A549 (cell line): ENCODE measurements around the gene PRELID3B. TPM values are rescaled to one million over a fixed set of nuclear protein-coding genes. Genes with fewer than 3 reads are reported as not detected.

Experiments used
- ATAC-seq, 2 experiments: fragments of 200-7000 bp in 1 of 2; fragments of >200 bp in 1 of 2; cut with Nextera tagmentation in 1 of 2; cut with Tn5 transposase in 1 of 2; 3 replicates each; pipeline versions ENCODE4 v1.8.0 to v1.9.1; 2018 to 2020; ENCODE audit warnings: mild to moderate bottlenecking in 1 of 2, moderate library complexity in 1 of 2
- CTCF ChIA-PET: fragments of 300-600 bp; sonication (Branson Sonifier 250); formaldehyde crosslinking; extraction: SDS; loops from one replicate; lab custom pipeline; 2021; ENCODE audit warnings: antibody characterized with exemption, inconsistent platforms; lab: Yijun Ruan, JAX
- POLR2A ChIA-PET: fragments of 350-600 bp; formaldehyde crosslinking; extraction: SDS; loops from one replicate; lab custom pipeline; 2021; ENCODE audit warnings: antibody characterized with exemption, inconsistent platforms; lab: Yijun Ruan, JAX
- DNase-seq, 2 experiments: peaks; one replicate each; pipeline versions ENCODE4 v3.0.0 to v3.0.0-alpha.2; 2011 to 2016; ENCODE audit warnings: low read depth in 1 of 2, low spot score in 1 of 2
- FAIRE-seq: peaks from 2 replicates; lab custom pipeline; 2011; peaks lifted over from hg19 to GRCh38; lab: Jason Lieb, UNC
- H3K27ac ChIP-seq, 2 experiments: fragments of >200 bp; sonication (Bioruptor Twin); formaldehyde crosslinking; 3 replicates each; pipeline ENCODE4 v1.5.1; 2016 to 2017
- H3K4me1 ChIP-seq: fragments of >200 bp; sonication (Bioruptor Twin); formaldehyde crosslinking; 3 replicates; pipeline ENCODE4 v1.6.1; 2016
- H3K4me2 ChIP-seq: fragments of >200 bp; sonication (Bioruptor Twin); formaldehyde crosslinking; 3 replicates; pipeline ENCODE4 v1.6.1; 2016
- H3K4me3 ChIP-seq: fragments of >200 bp; sonication (Bioruptor Twin); formaldehyde crosslinking; 3 replicates; pipeline ENCODE4 v1.5.1; 2016
- H3K9me3 ChIP-seq: fragments of >200 bp; sonication (Bioruptor Twin); formaldehyde crosslinking; 3 replicates; pipeline ENCODE4 v1.6.1; 2016
- BCL3 ChIP-seq: fragments of >200 bp; sonication (Bioruptor Twin); formaldehyde crosslinking; IDR thresholded peaks from 3 replicates; pipeline ENCODE4 v1.6.1; 2016
- CEBPB ChIP-seq, 2 experiments: fragments of >200 bp in 1 of 2; sonication (Bioruptor Twin) in 1 of 2; formaldehyde crosslinking in 1 of 2; IDR thresholded peaks; 2 replicates each; pipeline ENCODE4 v1.6.1; 2012 to 2016
- ELK1 ChIP-seq: fragments of 150-350 bp; IDR thresholded peaks from 2 replicates; pipeline ENCODE4 v1.6.1; 2014; ENCODE audit warnings: low read depth, mild to moderate bottlenecking, low read length
- ESRRA ChIP-seq: fragments of 150-350 bp; IDR thresholded peaks from 2 replicates; pipeline ENCODE4 v1.6.1; 2014; ENCODE audit warnings: mild to moderate bottlenecking, low read length, borderline replicate concordance
- GATA3 ChIP-seq: IDR thresholded peaks from 2 replicates; pipeline ENCODE4 v1.6.1; 2012; ENCODE audit warnings: borderline replicate concordance
- HOXA7 ChIP-seq: fragments of 250-450 bp; sonication (Bioruptor Pico); IDR thresholded peaks from 2 replicates; pipeline ENCODE4 v1.5.0; 2020; ENCODE audit warnings: mild to moderate bottlenecking, moderate library complexity
- KDM5A ChIP-seq: fragments of 200-600 bp; sonication (generic); IDR thresholded peaks from 2 replicates; pipeline ENCODE4 v1.6.1; 2016; ENCODE audit warnings: antibody characterized with exemption, mild to moderate bottlenecking
- PBX3 ChIP-seq: IDR thresholded peaks from 2 replicates; pipeline ENCODE4 v1.6.1; 2012
- REST ChIP-seq: fragments of 200-600 bp; sonication (generic); IDR thresholded peaks from 2 replicates; pipeline ENCODE4 v1.6.1; 2016; ENCODE audit warnings: antibody characterized with exemption, mild to moderate bottlenecking, moderate library complexity
- SMC3 ChIP-seq: fragments of >200 bp; sonication (Bioruptor Twin); formaldehyde crosslinking; IDR thresholded peaks from 3 replicates; pipeline ENCODE4 v1.6.1; 2018; ENCODE audit warnings: inconsistent platforms
- TFCP2L1 ChIP-seq: fragments of 250-450 bp; sonication (Bioruptor Pico); IDR thresholded peaks from 2 replicates; pipeline ENCODE4 v1.5.0; 2021; ENCODE audit warnings: mild to moderate bottlenecking
- TP53 ChIP-seq: fragments of 250-450 bp; sonication (Bioruptor Pico); IDR thresholded peaks from 2 replicates; pipeline ENCODE4 v1.5.0; 2021; ENCODE audit warnings: mild to moderate bottlenecking, moderate library complexity
- ZSCAN20 ChIP-seq: fragments of 250-450 bp; sonication (Bioruptor Pico); IDR thresholded peaks from 2 replicates; pipeline ENCODE4 v1.8.0; 2022; ENCODE audit warnings: mild to moderate bottlenecking, moderate library complexity
- WGBS: methylation state at CpG from one replicate; pipeline ENCODE4 v1.1.6; 2017; ENCODE audit errors: missing lambda C conversion rate; 5-methylcytosine and 5-hydroxymethylcytosine counted together
- polyA plus RNA-seq, 4 experiments: library from polyadenylated mRNA; depleted of rRNA in 3 of 4; stranded (reverse); fragments of >200 nt; fragmentation: RNase III in 1 of 4; extraction: RNeasy Plus Mini Kit Qiagen cat#74134 plus additional on column Dnase treatment in 1 of 4; gene quantifications; 2 replicates in 3 of 4; 3 replicates in 1 of 4; pipeline ENCODE4 v1.2.3, GENCODE V29; 2011 to 2017
- TF ChIP-seq, protein P1 (sequence below): fragments of 450-650 bp; IDR thresholded peaks from 2 replicates; pipeline ENCODE4 v1.6.1; 2014; ENCODE audit warnings: antibody characterized with exemption
- TF ChIP-seq, protein P2 (sequence below): fragments of >200 bp; sonication (Bioruptor Twin); formaldehyde crosslinking; IDR thresholded peaks from 2 replicates; pipeline ENCODE4 v1.6.1; 2016

Gene PRELID3B
- polyA plus RNA-seq, 2 of the 4 experiments (the other 2 are of a cell fraction) = 85.6 to 143 TPM

GRCh38 chr20:59026904-59027740 is 15.5 kb downstream of the PRELID3B start:
- ChIA-PET CTCF (interaction anchor here (1.3 kb wide), 1 partner anchor 428 kb away, joined by 4 read pairs; no protein-coding TSS in a partner anchor), POLR2A (no interaction called here)
- DNase-seq = no peak
- no peak overlapping the region for H3K4me2 ChIP-seq
- 94% methylated on average over 5 of the region's 5 CpGs for WGBS
- H3K4me1 ChIP-seq = peaks cover 30% of the 10 kb centered on the region
- no peaks in the 10 kb centered on the region for H3K9me3 ChIP-seq
- H3K4me3 ChIP-seq = no peak overlapping the region
- no peak for TF ChIP-seq HOXA7 (CRISPR knock-in tag)
- no peak for TF ChIP-seq ELK1
- TF ChIP-seq GATA3 = no peak
- TF ChIP-seq, protein P1, sequence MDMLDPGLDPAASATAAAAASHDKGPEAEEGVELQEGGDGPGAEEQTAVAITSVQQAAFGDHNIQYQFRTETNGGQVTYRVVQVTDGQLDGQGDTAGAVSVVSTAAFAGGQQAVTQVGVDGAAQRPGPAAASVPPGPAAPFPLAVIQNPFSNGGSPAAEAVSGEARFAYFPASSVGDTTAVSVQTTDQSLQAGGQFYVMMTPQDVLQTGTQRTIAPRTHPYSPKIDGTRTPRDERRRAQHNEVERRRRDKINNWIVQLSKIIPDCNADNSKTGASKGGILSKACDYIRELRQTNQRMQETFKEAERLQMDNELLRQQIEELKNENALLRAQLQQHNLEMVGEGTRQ = no peak
- no peak for TF ChIP-seq BCL3
- TF ChIP-seq TFCP2L1 (CRISPR knock-in tag) = no peak
- TF ChIP-seq ZSCAN20 (CRISPR knock-in tag) = no peak
- no peak for TF ChIP-seq KDM5A
- TF ChIP-seq, protein P2, sequence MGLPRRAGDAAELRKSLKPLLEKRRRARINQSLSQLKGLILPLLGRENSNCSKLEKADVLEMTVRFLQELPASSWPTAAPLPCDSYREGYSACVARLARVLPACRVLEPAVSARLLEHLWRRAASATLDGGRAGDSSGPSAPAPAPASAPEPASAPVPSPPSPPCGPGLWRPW = no peak
- H3K27ac ChIP-seq = no peak overlapping the region
- no peak for ATAC-seq
- no peak for FAIRE-seq

DNA sequence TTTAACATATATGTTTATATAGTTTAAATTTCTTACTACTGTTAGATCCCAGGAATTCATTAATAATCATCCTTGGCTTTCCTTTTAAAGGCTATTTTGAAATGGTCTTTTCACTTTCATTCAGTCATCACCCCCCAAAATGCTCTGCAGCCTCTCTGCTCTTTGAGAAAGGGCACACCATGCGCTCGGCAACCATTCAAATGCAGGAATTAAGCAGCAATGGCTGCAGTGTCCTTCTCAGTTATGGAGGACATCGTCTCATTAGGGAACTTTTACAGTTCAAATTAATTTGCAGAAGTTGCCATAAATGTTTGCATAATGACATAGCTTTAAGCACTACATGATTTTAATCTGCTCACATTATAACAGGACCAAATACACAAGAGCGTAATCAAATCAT is 17.1 kb downstream of the PRELID3B start:
- no peak overlapping the region for H3K4me2 ChIP-seq
- no peak for FAIRE-seq
- no peak overlapping the region for H3K27ac ChIP-seq
- TF ChIP-seq TP53 = no peak
- TF ChIP-seq REST = no peak
- H3K4me1 ChIP-seq = peaks cover 24% of the 10 kb centered on the region
- H3K9me3 ChIP-seq = no peaks in the 10 kb centered on the region
- ATAC-seq = no peak
- H3K4me3 ChIP-seq = no peak overlapping the region
- no peak for DNase-seq
- 90% methylated on average over 4 of the region's 4 CpGs for WGBS
- POLR2A ChIA-PET = no interaction called here
- CTCF ChIA-PET = interaction anchor here (1.3 kb wide), 1 partner anchor 430 kb away, joined by 3 read pairs; no protein-coding TSS in a partner anchor

DNA sequence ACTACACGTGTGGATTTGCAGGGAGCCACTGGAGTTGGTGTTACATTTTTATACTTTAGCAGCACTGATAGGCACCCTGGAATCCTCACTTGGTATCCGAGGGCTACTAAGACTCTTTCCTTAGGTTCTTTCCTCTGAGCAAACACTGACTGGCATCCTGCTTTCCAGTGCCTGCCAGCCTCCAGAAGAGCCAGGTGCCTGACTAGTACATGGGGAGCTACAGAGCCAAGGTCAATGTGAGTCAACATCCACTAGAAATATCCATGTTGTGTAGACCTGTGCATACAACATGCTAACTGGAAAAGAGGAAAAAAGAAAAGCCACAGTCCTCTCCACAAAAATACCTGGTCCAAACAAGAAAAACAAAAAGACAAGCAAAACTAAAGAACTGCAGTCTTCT is 17.5 kb downstream of the PRELID3B start:
- Histone ChIP-seq H3K4me1 (peaks cover 20% of the 10 kb centered on the region), H3K27ac (no peak overlapping the region), H3K9me3 (no peaks in the 10 kb centered on the region), H3K4me3 (no peak overlapping the region), H3K4me2 (no peak overlapping the region)
- DNase-seq (no peak), ATAC-seq (no peak), FAIRE-seq (no peak)
- ChIA-PET CTCF (interaction anchor here (1.2 to 1.3 kb wide), 2 partner anchors 7 to 430 kb away, joined by 3 read pairs; partner anchors contain the start of gene ATP5F1E), POLR2A (no interaction called here)
- no peak for TF ChIP-seq ELK1
- no peak for TF ChIP-seq ESRRA
- no peak for TF ChIP-seq CEBPB (IDR thresholded peaks at IDR 0.05)
- no peak for TF ChIP-seq SMC3
- no peak for TF ChIP-seq PBX3
- WGBS = 81% methylated on average over 2 of the region's 2 CpGs
